HepG2 (cell line): ENCODE data around the gene MEX3C. TPM values are rescaled to one million over a fixed set of nuclear protein-coding genes. Genes with fewer than 3 reads are reported as not detected.

ENCODE experiments used
- ATAC-seq: fragments of 200-7000 bp; cut with Tn5 transposase; 3 replicates; pipeline ENCODE4 v1.9.1; 2020; ENCODE audit warnings: mild to moderate bottlenecking, moderate library complexity
- BruUV-seq: library from RNA; stranded (reverse); fragments of 400-500 nt; replicated peaks from 2 replicates; lab custom pipeline; 2021; lab: Mats Ljungman, UMichigan
- CTCF ChIA-PET: fragments of 300-600 bp; formaldehyde crosslinking; extraction: SDS; loops from one replicate; lab custom pipeline; 2021; ENCODE audit warnings: low total read pairs, inconsistent platforms, low intra/inter-chr PET ratio; lab: Yijun Ruan, JAX
- POLR2A ChIA-PET: fragments of 350-600 bp; sonication (Branson Sonifier 250); formaldehyde crosslinking; loops from one replicate; lab custom pipeline; 2020; ENCODE audit warnings: antibody characterized with exemption, inconsistent platforms; lab: Yijun Ruan, JAX
- DNase-seq: peaks from one replicate; pipeline ENCODE4 v3.0.0-alpha.2; 2015; ENCODE audit warnings: low spot score
- FAIRE-seq: peaks from 3 replicates; lab custom pipeline; 2011; peaks lifted over from hg19 to GRCh38; lab: Jason Lieb, UNC
- H2AFZ ChIP-seq: one replicate; pipeline ENCODE4 v1.6.1; 2011; ENCODE audit warnings: low read length, inconsistent platforms
- H3K27ac ChIP-seq: fragments of 300-600 bp; 3 replicates; pipeline ENCODE4 v1.8.0; 2011; ENCODE audit warnings: mixed run types, mild to moderate bottlenecking, mixed read lengths, low read length, inconsistent platforms; ENCODE audit not compliant: insufficient read depth; ENCODE audit errors: extremely low read length
- H3K27me3 ChIP-seq, 2 experiments: fragments of 200-600 bp in 1 of 2; 2 replicates in 1 of 2; 3 replicates in 1 of 2; pipeline versions ENCODE4 v1.6.0 to v1.8.0; 2011; ENCODE audit warnings: low read length in 2 of 2, mild to moderate bottlenecking in 2 of 2, moderate library complexity in 2 of 2, inconsistent platforms in 1 of 2; ENCODE audit not compliant: insufficient read depth in 2 of 2, control insufficient read depth in 1 of 2
- H3K36me3 ChIP-seq, 2 experiments: fragments of 200-600 bp in 1 of 2; replicated peaks in 1 of 2; 2 replicates in 1 of 2; 3 replicates in 1 of 2; pipeline versions ENCODE4 v1.5.1 to v1.8.0; 2011; ENCODE audit warnings: low read length in 2 of 2, inconsistent platforms in 1 of 2; ENCODE audit not compliant: insufficient read depth in 2 of 2, control insufficient read depth in 1 of 2
- H3K4me1 ChIP-seq: 2 replicates; pipeline ENCODE4 v1.5.1; 2012; ENCODE audit warnings: low read length, inconsistent platforms; ENCODE audit not compliant: insufficient read depth
- H3K4me2 ChIP-seq: 2 replicates; pipeline ENCODE4 v1.6.0; 2011; ENCODE audit warnings: low read depth, low read length, inconsistent platforms
- H3K4me3 ChIP-seq, 3 experiments: fragments of 200-600 bp in 1 of 3; sonication (generic), shearing (Covaris generic) in 1 of 3; replicated peaks in 1 of 3; 2 replicates each; pipeline ENCODE4 v1.5.1; 2011 to 2016; ENCODE audit warnings: low read length in 3 of 3, inconsistent platforms in 2 of 3, low read depth in 2 of 3, mild to moderate bottlenecking in 2 of 3, control low read depth in 1 of 3, mixed read lengths in 1 of 3; ENCODE audit not compliant: insufficient read depth in 1 of 3
- H3K79me2 ChIP-seq: one replicate; pipeline ENCODE4 v1.6.1; 2011; ENCODE audit warnings: low read length, inconsistent platforms; ENCODE audit not compliant: insufficient read depth
- H3K9ac ChIP-seq: 2 replicates; pipeline ENCODE4 v1.6.0; 2011; ENCODE audit warnings: mild to moderate bottlenecking, low read depth, low read length, inconsistent platforms; ENCODE audit not compliant: insufficient read depth
- H3K9me3 ChIP-seq: 2 replicates; pipeline ENCODE4 v1.5.1; 2012; ENCODE audit warnings: mild to moderate bottlenecking, low read length
- H4K20me1 ChIP-seq: 2 replicates; pipeline ENCODE4 v1.6.0; 2011; ENCODE audit warnings: inconsistent platforms, mild to moderate bottlenecking, low read length, moderate library complexity; ENCODE audit not compliant: insufficient read depth
- ELF3 ChIP-seq: IDR thresholded peaks from 2 replicates; pipeline ENCODE4 v1.6.1; 2016; ENCODE audit warnings: missing genetic modification reagents, missing compliant biosample characterization
- ETV5 ChIP-seq: IDR thresholded peaks from 2 replicates; pipeline ENCODE4 v1.6.1; 2018; ENCODE audit warnings: missing biosample characterization, missing genetic modification reagents, inconsistent platforms, borderline replicate concordance
- GATAD2A ChIP-seq: IDR thresholded peaks from 2 replicates; pipeline ENCODE4 v1.6.1; 2016
- GZF1 ChIP-seq: sonication (generic); formaldehyde crosslinking; IDR thresholded peaks from 2 replicates; pipeline ENCODE4 v1.5.1; 2020; ENCODE audit warnings: mild to moderate bottlenecking, missing genetic modification reagents
- IRF2 ChIP-seq: IDR thresholded peaks from 2 replicates; pipeline ENCODE4 v1.6.1; 2018; ENCODE audit warnings: missing genetic modification reagents, missing compliant biosample characterization
- MBD4 ChIP-seq: IDR thresholded peaks from 2 replicates; pipeline ENCODE4 v1.6.1; 2012; ENCODE audit warnings: low read length, inconsistent platforms, borderline replicate concordance
- MTA3 ChIP-seq: sonication (generic); formaldehyde crosslinking; IDR thresholded peaks from 2 replicates; pipeline ENCODE4 v1.4.0; 2020; ENCODE audit warnings: missing genetic modification reagents
- MXD1 ChIP-seq: sonication (generic); formaldehyde crosslinking; IDR thresholded peaks from 2 replicates; pipeline ENCODE4 v1.4.0; 2020; ENCODE audit warnings: mild to moderate bottlenecking, missing genetic modification reagents
- NR1H2 ChIP-seq: sonication (generic); formaldehyde crosslinking; IDR thresholded peaks from 2 replicates; pipeline ENCODE4 v1.8.1; 2022; ENCODE audit warnings: low read depth, missing genetic modification reagents, borderline replicate concordance
- PHB2 ChIP-seq: fragments of 450-650 bp; IDR thresholded peaks from 2 replicates; pipeline ENCODE4 v1.6.1; 2018; ENCODE audit not compliant: partially characterized antibody
- RFX3 ChIP-seq: IDR thresholded peaks from 2 replicates; pipeline ENCODE4 v1.6.1; 2016; ENCODE audit warnings: missing biosample characterization, missing genetic modification reagents
- SALL2 ChIP-seq: sonication (generic); formaldehyde crosslinking; IDR thresholded peaks from 2 replicates; pipeline ENCODE4 v1.8.1; 2023; ENCODE audit warnings: mild to moderate bottlenecking, missing genetic modification reagents, inconsistent platforms
- SAP130 ChIP-seq: IDR thresholded peaks from 2 replicates; pipeline ENCODE4 v1.6.1; 2016; ENCODE audit warnings: low read depth
- SOX13 ChIP-seq, 3 experiments: fragments of 450-650 bp in 1 of 3; sonication (generic) in 1 of 3; formaldehyde crosslinking in 1 of 3; IDR thresholded peaks in 2 of 3; conservative IDR thresholded peaks in 1 of 3; 2 replicates each; pipeline versions ENCODE4 v1.5.0 to v1.6.1; 2016 to 2020; ENCODE audit warnings: antibody characterized with exemption in 1 of 3, mild to moderate bottlenecking in 1 of 3, missing compliant biosample characterization in 1 of 3, missing genetic modification reagents in 1 of 3, moderate library complexity in 1 of 3
- TBX2 ChIP-seq: sonication (generic); formaldehyde crosslinking; IDR thresholded peaks from 2 replicates; pipeline ENCODE4 v1.5.0; 2020; ENCODE audit warnings: missing genetic modification reagents, mild to moderate bottlenecking, borderline replicate concordance
- TOE1 ChIP-seq: sonication (generic); formaldehyde crosslinking; IDR thresholded peaks from 2 replicates; pipeline ENCODE4 v1.4.0; 2020; ENCODE audit warnings: mild to moderate bottlenecking, missing genetic modification reagents
- WIZ ChIP-seq: sonication (generic); formaldehyde crosslinking; IDR thresholded peaks from 2 replicates; pipeline ENCODE4 v1.5.1; 2020; ENCODE audit warnings: mild to moderate bottlenecking, missing genetic modification reagents
- ZEB1 ChIP-seq: IDR thresholded peaks from 2 replicates; pipeline ENCODE4 v1.6.1; 2012; ENCODE audit warnings: mild to moderate bottlenecking, low read depth, inconsistent platforms; ENCODE audit not compliant: insufficient replicate concordance
- ZFP62 ChIP-seq: sonication (generic); formaldehyde crosslinking; IDR thresholded peaks from 2 replicates; pipeline ENCODE4 v1.4.0; 2020; ENCODE audit warnings: missing genetic modification reagents
- ZMYM4 ChIP-seq: sonication (generic); formaldehyde crosslinking; IDR thresholded peaks from 2 replicates; pipeline ENCODE4 v1.8.1; 2023; ENCODE audit warnings: mild to moderate bottlenecking, missing genetic modification reagents
- ZNF20 ChIP-seq: sonication (generic); formaldehyde crosslinking; IDR thresholded peaks from 2 replicates; pipeline ENCODE4 v1.4.0; 2020; ENCODE audit warnings: mild to moderate bottlenecking, moderate library complexity, missing genetic modification reagents
- ZNF292 ChIP-seq: sonication (generic); formaldehyde crosslinking; IDR thresholded peaks from 2 replicates; pipeline ENCODE4 v1.8.1; 2022; ENCODE audit warnings: mild to moderate bottlenecking, low read depth, missing genetic modification reagents, borderline replicate concordance
- ZNF317 ChIP-seq: sonication (generic); formaldehyde crosslinking; IDR thresholded peaks from 2 replicates; pipeline ENCODE4 v1.5.0; 2020; ENCODE audit warnings: mild to moderate bottlenecking, missing genetic modification reagents
- ZNF572 ChIP-seq: sonication (generic); formaldehyde crosslinking; IDR thresholded peaks from 2 replicates; pipeline ENCODE4 v1.5.1; 2020; ENCODE audit warnings: mild to moderate bottlenecking, missing genetic modification reagents
- ZNF703 ChIP-seq: sonication (generic); formaldehyde crosslinking; IDR thresholded peaks from 2 replicates; pipeline ENCODE4 v1.5.1; 2020; ENCODE audit warnings: missing genetic modification reagents, mild to moderate bottlenecking, moderate library complexity, borderline replicate concordance
- ZNF775 ChIP-seq: sonication (generic); formaldehyde crosslinking; IDR thresholded peaks from 2 replicates; pipeline ENCODE4 v1.4.0; 2020; ENCODE audit warnings: missing genetic modification reagents, mild to moderate bottlenecking, moderate library complexity, borderline replicate concordance
- WGBS: methylation state at CpG from one replicate; pipeline ENCODE4 v1.1.6; 2017; ENCODE audit warnings: low lambda C conversion rate; 5-methylcytosine and 5-hydroxymethylcytosine counted together
- in situ Hi-C: cut with HindIII; loops from 2 replicates; pipeline ENCODE4 v1.10.0; 2017; ENCODE audit warnings: low pct_unique_long_range_greater_than_20kb; ENCODE audit not compliant: extremely low pct_ligation_motif_present
- intact Hi-C: fragments of 100-400 bp; cut with micrococcal nuclease; formaldehyde crosslinking; loops from one replicate; pipeline ENCODE4 v1.10.0; 2022; ENCODE audit not compliant: unreplicated experiment
- polyA plus RNA-seq, 8 experiments: library from polyadenylated mRNA; depleted of rRNA in 3 of 8; stranded (reverse) in 7 of 8; unstranded in 1 of 8; fragments of >200 nt; fragmentation: Illumina TruSeq in 4 of 8; extraction: Trizol in 4 of 8; gene quantifications; 2 replicates each; pipeline versions ENCODE4 v1.2.1 to v1.2.3, GENCODE V29; 2011 to 2016; ENCODE audit warnings: low read depth in 4 of 8, missing spikeins in 1 of 8, mixed read lengths in 1 of 8; ENCODE audit not compliant: insufficient read depth in 1 of 8
- total RNA-seq, 5 experiments: library from RNA; depleted of rRNA; stranded (reverse); fragments of >200 nt; fragmentation: Illumina TruSeq; extraction: Trizol; gene quantifications; 2 replicates each; pipeline ENCODE4 v1.2.3, GENCODE V29; 2016; ENCODE audit warnings: low read depth in 1 of 5
- TF ChIP-seq, protein P1 (sequence below): sonication (generic); formaldehyde crosslinking; conservative IDR thresholded peaks from 2 replicates; pipeline ENCODE4 v1.4.0; 2020; ENCODE audit warnings: missing genetic modification reagents

MEX3C gene
- total and polyA plus RNA-seq, 2 of the 13 experiments (the other 11 are each of a cell fraction or from before 2014, with no cell fraction given): 34.8 to 36.4 TPM

DNA sequence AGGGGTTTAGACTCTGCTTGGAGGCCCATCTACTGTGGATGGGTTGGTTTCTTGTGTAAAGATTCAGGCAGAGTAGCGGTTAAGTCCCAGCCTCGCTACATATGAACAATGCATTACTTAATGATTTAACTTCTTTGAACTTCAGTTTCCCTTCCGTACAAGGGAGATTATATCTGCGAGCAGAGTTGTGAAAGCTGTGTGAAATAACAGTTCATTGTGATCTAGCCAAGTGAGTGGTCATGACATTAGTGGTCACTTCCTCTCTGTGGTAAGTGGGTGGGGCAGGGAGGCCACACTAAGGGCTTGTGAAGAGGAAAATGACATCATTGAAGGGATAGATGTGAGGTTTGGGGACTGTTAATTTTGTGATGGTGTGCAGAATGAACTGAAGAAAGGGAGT lies 14.1 kb upstream of the MEX3C start:
- Histone ChIP-seq H2AFZ (peak overlapping the region; percentile 17), H3K9me3 (no peaks in the 10 kb centered on the region), H3K79me2 (no peaks in the 10 kb centered on the region), H3K4me2 (peak overlapping the region; percentile 26; the same call in 1 of the 2 replicates), H3K27me3 (no peaks in the 10 kb centered on the region; a peak in 1 of 5 replicates), H3K4me1 (peaks cover 15% of the 10 kb centered on the region), H3K27ac (no peak overlapping the region), H3K9ac (no peak overlapping the region), H4K20me1 (no peaks in the 10 kb centered on the region), H3K36me3 (no peaks in the 10 kb centered on the region), H3K4me3 (no peak overlapping the region)
- CTCF ChIA-PET: no interaction called here
- WGBS: 4% methylated on average over 4 of the region's 4 CpGs
- DNase-seq: peak; percentile 85
- POLR2A ChIA-PET: interaction anchor here (1.7 to 1.9 kb wide), 2 partner anchors 14 to 15 kb away, joined by 4 to 6 read pairs; partner anchors contain the start of gene MEX3C
- intact Hi-C loops (no loop called here), in situ Hi-C loops (no loop called here)
- FAIRE-seq: no peak
- no TSS peak for BruUV-seq
- ATAC-seq: peak; percentile 74
- TF ChIP-seq NR1H2 (CRISPR knock-in tag) (no peak), TBX2 (CRISPR knock-in tag) (0 out of 2 replicates have a peak, but pooled peaks have one; percentile 40), SAP130 (CRISPR knock-in tag) (peak; percentile 33; the same call in 1 of the 2 replicates), MBD4 (no peak), TOE1 (CRISPR knock-in tag) (no peak), ZNF292 (CRISPR knock-in tag) (no peak), ZNF572 (CRISPR knock-in tag) (no peak), IRF2 (no peak), ELF3 (no peak), ZNF703 (CRISPR knock-in tag) (no peak), GZF1 (CRISPR knock-in tag) (no peak), GATAD2A (CRISPR knock-in tag) (0 out of 2 replicates have a peak, but pooled peaks have one; percentile 29), WIZ (no peak), ZFP62 (no peak), ZNF20 (CRISPR knock-in tag) (no peak), ETV5 (CRISPR knock-in tag) (peak; percentile 64; the same call in 1 of the 2 replicates), PHB2 (no peak), MTA3 (CRISPR knock-in tag) (no peak), RFX3 (CRISPR knock-in tag) (no peak), ZNF317 (CRISPR knock-in tag) (no peak), ZEB1 (no peak), MXD1 (CRISPR knock-in tag) (no peak), ZMYM4 (CRISPR knock-in tag) (no peak), SOX13 (IDR thresholded peaks at IDR 0.05) (no peak), SOX13 (CRISPR knock-in tag; conservative IDR thresholded peaks at IDR 0.05 in 1 of 2, IDR thresholded peaks at IDR 0.05 in 1 of 2) (peak in 1 of 2 experiments; percentile 82; a peak in 2 of 4 replicates), ZNF775 (CRISPR knock-in tag) (no peak), SALL2 (no peak)
- TF ChIP-seq, protein P1, sequence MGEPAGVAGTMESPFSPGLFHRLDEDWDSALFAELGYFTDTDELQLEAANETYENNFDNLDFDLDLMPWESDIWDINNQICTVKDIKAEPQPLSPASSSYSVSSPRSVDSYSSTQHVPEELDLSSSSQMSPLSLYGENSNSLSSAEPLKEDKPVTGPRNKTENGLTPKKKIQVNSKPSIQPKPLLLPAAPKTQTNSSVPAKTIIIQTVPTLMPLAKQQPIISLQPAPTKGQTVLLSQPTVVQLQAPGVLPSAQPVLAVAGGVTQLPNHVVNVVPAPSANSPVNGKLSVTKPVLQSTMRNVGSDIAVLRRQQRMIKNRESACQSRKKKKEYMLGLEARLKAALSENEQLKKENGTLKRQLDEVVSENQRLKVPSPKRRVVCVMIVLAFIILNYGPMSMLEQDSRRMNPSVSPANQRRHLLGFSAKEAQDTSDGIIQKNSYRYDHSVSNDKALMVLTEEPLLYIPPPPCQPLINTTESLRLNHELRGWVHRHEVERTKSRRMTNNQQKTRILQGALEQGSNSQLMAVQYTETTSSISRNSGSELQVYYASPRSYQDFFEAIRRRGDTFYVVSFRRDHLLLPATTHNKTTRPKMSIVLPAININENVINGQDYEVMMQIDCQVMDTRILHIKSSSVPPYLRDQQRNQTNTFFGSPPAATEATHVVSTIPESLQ (CRISPR knock-in tag): no peak
